ENCODE results near the gene FKBP8.

The FKBP8 gene

DNA sequence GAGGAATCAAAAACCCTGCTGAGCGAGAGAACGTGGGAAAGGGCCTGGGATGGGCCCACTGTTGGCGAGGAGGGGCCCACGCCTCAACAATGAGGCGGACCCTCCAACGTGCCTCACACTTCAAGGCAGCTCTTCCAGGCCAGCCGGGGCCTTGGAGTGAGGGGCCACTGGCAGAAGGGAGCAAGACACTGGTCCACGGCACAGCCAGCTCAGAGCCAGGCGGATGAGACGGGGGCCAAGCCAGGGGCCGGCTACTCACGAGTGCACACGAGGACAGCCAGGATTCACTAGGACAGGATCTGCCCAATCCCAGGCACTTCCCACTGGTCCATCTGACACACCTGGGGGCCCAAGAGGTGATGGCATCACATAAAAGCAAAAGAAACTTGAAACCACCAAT is 42.0 kb downstream of the FKBP8 start:
- no peak for DNase-seq

DNA sequence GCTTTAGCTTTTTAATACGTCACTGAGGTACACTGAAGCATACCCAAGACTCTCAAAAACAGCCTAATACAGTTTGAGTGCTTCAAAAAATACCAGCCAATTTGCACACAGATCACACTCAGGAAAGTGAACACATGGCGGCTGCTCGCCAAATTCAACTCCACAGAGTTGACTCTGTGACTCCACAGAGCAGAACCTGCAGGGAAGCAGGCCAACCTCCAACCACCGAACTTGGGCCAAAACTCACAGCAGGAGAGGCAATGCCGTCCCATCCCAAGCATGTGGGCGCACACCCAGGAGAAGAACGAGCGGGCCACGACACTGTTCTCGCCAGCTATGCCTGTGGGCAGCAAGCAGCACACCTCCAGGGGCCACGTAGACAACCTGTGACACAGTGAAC is 42.6 kb downstream of the FKBP8 start:
- DNase-seq, result no peak

DNA sequence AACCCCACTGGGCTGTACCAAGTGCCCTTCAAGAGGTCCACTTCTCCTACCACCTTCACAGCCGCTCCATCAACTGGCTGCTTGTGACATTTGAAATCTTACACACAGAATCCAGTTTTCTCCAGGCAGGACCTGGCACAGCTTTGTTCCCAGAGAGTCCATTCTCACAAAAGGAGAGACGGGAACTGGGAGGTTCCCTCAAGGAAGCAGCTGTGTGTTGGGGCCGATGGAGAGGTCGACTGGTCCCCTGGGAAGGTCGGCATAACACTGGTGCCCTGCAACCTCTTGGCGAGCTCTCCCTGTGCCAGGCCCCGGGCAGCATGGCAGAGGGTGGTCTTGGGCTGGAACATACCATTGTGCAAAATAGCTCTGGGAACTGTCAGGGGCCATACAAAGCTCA is 43.0 kb downstream of the FKBP8 start:
- DNase-seq, result no peak

DNA sequence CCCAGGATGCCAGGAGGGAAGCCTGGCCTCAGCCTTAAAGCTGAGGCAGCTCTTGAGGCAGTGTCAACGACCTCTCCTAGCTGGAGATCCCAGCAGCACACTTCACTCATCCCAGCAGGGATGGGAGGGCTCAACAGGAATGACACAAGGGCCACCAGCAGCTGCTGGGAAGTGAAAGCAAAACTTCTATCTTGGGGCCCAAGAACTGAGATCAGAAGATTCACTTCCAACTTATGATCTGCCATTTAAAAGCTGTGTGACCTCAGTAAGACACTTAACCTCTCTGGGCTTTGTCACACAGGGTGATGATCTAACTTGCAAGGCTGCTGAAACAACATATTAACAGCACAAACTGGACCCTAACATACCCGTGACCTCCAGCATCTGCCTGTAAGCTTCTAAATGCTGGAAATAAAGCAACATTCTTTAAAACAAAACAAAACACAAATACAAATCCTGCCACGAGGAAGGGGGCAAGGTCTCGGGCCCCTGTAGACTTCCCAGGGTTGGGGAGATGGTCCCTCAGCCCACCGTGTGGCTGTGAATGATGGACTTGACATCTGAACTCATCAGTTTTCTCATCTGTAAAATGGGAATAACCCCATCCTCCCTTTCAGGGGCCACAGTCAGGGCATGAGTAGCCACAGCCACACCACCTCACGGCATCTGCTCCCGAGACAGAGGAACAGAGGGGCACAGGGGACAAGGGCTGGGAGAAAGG is 44.2 kb downstream of the FKBP8 start:
- no peak for DNase-seq

DNA sequence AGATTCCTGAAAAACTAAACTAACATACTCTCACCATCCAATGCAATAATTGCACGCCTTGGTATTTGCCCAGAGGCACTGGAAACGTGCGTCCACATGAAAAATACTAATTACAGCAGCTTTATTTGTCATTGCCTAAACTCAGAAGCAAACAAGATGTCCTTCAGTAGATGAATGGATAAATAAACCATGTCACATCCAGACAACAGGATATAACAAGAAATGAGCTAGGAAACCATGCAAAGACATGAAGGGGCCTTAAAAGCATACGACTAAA is 46.5 kb downstream of the FKBP8 start:
- DNase-seq, result no peak

DNA sequence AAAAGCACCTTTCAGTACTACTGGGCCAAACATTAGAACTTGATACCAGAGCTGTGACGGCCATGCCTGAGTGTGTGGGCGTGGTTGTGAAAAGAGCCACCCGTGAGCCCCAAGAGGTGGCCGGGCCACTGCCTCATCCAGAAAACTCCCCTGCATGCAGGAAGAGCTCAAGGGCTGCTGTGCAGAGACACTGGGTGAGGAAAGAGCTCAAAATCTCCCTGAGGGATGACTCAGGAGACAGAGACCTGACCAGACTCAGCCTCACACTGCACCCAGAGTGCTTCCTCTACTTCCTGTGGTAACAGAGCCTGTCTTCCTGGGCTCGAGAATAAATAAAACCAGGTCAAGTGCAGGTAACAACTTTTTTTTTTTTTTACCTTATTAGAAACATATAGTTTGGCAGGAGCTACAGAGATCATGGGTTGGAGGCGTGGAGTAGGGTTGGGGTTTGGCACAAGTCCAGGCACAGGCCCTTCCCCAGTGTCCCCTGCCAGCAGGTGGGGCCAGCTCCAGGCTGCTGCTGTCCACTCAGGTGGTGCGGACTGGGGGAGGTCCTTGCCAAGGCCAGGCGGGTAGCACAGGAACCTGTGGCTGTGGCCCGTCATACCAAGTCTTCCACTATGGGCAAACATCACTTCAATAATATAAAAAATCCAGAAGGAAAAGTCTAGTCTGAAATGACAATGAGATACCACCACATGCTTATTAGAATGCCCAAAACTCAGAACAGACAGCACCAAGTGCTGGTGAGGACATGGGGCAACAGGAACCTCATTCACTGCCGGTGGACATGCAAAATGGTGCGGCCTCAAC is 47.0 kb downstream of the FKBP8 start:
- no peak for DNase-seq

DNA sequence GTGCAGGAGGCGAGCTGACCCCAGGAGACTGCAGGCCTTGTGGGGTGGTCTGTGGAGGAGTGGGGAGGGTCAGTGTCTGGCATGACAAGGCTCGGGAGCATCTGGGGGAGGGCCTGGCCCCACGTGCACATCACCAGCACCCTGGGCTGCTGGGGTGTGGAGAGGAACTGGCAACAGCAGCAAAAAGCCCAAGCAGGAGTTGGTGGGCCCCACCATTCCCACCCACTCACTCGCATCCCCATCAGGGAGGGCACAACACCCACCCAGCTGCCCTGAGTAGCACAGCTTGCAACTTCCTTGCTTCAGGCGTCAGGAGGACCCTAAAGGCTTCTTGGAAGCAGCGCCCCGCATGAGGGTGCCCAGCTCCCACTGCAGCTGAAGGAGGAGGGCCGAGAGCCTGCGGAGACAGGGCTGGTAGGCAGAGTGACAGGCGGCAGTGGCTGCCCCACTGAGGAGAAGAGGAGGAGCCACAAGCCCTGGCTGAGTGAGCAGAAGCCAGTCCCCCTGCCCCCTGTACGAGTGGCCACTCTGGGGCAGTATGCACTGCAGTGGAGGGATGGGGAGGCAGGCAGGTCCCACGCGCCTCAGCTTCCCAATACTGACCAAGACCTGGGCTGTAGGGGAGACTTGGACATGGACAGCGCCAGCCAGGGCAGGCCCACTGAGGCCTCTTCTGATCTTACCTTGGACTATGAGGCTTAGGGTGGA is 48.0 kb downstream of the FKBP8 start:
- DNase-seq, result no peak

DNA sequence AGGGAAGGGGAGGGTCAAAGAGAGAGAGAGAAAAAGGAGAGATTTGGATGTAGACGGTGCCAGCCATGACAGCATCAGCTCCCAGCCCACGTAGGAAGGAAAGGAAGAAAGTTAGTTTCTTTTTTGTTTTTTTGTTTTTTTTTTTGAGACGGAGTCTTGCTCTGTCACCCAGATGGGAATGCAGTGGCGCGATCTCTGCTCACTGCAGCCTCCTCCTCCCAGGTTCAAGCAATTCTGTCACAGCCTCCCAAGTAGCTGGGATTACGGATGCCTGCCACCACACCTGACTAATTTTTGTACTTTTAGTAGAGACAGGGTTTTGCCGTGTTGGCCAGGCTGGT is 49.1 kb downstream of the FKBP8 start:
- no peak for DNase-seq

DNA sequence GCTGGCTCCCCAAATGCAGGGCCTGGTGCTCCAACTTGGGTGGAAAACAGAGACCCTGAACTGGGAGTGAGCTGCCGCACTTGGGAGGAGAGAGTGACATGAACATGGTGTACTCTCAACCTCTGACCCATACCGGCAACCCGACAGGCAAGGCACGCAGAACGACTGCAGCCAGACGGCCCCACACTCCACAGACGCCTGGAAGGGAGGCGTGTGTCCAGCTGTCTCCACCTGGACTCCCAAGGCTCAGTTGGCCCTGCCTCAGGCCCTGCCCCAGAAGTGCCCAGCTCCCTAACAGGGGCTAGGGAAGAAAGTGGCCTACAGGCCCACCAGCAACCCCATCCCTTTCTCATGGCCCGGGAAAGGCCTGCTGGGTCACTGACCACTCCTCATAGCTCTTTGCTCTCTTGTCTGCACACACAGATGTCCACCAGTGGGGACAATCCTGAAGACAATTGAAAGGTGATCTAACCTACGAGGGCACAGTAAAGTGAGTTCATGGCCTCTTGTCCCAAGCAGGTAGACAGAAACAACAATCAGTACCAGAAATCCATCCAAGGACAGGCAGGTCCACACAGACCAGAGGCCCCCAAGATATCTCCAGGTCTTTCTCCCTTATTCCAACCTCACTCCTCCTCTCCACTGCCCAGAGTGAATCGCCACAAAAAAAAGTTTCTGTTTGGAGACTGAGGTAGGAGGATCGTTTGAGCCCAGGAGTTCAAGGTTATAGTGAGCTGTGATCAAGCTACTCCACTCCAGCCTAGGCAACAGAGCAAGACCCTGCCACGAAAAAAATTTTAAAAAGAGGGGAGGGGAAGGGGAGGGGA is 49.7 kb downstream of the FKBP8 start:
- no peak for DNase-seq

DNA sequence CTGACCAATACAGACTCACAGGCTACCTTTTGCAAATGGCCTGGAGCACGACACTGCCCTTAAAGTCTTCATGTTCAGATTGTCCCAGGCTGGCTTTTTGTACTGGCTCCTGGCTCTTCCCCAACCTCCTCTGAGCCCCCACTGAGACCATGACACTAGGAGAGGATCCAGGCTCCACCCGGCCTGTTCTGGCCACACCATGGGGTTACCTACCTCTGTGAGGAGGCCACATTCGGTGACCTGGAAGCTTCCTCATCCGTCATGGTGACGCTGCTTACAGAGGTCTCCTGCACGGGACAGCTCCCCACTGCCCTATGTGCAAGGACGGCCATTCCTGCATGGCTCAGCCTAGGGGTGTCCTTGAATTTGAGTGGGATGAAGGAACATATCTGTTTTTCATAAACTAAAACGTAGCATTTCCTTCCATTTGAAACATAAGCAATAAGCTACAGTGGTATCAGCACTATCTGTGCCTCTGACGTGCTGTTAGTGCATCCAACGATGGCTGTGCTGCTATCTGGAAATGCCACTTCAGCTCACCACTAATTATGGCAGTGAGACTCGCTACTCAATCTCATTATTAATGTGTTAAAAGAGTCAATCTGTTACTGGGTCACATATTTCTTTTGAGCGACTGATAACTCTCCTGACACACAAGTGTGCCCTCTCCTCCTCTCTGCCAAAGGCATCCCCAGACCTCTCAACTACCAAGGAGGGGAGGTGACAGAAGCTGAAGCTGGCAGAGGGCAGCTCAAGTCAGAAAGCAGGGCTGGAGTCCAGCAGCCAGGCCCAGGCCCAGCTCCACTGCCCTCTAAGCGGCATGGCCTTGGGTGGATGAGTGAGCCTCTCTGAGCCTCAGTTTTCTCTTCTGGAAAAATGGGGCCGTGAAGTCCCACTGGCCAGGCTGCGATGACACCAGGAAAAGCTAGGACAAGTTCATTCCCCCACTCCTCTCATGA is 51.1 kb downstream of the FKBP8 start:
- no peak for DNase-seq

DNA sequence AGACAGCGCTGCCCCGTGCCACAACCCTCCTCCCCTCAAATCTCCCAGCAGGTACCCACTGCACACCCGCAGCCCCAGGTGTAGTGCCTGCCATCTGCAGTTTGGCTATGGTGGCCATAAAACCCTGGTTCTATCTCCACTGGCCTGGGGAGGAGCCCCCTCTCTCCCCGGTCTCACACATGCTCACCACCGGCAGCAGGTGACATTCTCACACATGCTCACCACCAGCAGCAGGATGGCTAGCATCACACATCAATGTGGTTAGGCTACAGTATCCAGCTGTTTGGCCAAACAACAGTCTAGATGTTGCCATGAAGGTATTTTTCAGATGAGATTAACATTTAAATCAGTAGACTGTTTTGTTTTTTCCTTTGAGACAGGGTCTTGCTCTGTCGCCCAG is 52.6 kb downstream of the FKBP8 start:
- no peak for DNase-seq

DNA sequence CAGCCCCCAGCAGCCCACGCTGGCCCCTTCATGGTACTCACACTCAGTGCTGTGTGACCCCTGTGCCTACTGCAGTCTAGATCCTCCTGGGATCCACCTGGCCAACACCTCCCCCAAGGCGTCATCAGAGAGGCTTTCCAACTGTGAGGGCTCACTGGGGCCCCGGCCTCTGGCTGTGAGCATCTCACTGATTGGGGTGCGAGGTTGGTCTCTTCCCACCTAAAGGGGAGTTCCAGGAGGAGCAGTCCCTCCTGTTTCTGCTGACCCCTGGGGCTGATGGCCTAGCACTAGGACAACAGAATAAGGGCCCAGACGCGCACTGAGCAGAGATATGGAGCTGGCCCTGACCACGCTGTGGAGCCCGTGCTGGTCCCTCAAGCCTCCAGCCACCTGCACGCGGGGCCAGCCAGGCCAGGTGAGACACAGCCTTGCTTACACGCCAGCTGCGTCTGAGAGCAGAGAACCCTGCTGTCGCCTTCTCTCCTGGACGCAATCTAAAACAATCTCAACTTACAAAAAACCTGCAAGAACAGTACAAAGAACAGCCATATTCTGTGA is 53.7 kb downstream of the FKBP8 start:
- no peak for DNase-seq

DNA sequence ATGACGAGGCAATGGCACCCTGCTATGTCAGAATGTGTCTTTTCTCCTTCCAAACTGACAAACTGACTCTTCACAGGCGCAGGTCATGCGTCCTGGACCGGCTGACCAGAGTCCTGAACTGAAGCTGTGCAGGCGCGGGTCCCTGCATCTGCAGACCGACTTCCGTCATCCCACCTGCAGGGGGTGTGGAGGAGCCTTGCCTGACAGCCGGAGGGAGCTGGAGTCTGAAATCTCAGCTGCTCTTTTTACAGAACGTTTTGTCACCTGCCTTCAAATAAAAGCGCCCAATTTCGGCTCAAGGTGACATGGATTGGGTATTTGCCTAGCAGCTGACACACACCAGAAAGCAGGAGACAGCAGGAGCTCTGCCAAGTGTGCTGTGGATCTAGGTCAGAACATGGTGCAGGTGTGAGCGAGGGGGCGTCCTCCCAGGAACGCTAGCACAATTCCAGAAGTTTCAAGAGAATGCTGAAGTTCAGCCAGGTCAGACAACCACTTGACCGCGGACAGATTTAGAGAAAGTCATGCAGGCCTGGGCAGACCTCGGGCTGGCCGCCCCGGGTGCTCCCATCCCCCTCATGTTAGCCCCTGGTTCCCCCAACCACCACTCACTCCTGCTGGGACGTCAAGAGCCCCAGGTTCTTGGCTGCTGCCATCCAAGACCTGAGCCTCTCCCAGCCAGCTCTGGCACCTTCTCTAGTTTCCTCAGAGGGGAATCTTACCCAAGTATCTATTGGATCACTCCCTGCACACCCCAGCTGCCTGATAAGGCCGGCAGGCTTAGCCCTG is 54.3 kb downstream of the FKBP8 start:
- DNase-seq, result peak; percentile 45

DNA sequence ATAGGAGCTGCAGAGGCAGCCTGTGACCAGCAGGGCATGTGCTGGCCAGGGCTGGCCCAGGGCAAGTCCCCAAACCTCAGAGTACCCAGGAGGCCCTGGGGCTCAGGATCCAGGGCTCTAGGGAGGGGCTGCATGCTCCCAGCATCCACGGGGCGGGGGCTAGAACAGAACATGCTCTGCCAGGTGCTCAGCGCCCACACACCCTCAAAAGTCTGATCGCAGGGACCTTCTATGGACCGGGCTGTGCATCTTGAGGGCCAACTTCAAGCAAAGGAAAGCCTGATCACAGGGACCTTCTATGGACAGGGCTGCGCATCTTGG is 55.0 kb downstream of the FKBP8 start:
- DNase-seq, result no peak

DNA sequence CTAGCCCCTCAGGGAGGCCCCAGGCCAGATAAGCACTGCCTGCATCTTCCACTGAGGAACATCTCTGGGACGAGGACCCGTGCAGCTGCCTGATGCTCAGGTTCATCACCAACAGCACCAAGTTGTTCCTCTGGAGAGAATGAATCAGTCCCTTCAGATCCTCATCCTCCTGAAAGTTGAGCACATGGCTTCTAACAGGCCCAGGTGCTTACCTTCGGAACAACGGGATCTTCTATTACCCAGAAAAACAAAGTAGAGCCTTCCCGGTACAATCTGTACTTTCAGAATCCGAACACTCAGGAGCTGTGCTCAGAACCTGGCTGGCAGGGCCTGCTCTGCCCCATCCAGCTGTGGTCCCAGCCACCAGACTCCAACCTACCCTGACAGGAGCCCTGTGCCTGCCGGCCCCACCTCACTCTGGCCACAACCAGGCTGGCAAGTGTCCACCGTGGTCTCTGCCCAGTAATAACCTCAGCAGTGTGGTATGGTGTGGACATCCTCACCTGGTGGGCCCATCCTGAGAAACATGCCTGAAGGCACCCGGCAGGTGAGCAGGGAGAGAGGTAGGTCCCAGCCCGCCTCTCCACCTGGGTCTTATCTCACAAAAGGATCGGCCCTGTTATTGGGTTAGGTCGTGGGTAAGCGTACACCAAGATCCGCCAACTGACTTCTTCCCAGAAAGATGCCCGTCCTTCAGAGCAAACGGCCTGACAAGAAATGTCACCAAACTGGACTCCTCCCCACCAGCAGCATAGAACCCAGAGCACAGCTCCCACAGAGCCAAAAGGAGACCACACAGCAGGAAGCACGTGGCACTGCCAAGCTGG is 55.6 kb downstream of the FKBP8 start:
- no peak for DNase-seq

DNA sequence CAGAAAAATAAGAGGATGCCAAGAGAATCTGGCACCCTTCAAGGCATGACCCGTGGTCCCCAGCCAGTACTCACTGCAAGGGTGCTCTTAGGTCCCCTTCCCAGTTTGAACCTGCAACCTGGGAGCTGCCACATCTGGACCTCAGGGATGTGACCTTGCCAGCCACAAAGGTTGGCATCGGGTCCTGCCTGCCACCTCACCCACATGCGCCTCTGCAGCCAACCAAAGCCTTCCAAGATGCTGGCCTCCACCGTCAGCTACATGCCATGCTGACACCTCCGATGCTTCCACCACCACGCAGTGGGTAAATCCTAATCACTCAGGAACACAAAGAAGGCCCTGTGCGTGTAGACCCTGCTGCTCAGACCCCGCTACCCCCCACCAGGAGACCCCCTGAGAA is 56.6 kb downstream of the FKBP8 start:
- no peak for DNase-seq

DNA sequence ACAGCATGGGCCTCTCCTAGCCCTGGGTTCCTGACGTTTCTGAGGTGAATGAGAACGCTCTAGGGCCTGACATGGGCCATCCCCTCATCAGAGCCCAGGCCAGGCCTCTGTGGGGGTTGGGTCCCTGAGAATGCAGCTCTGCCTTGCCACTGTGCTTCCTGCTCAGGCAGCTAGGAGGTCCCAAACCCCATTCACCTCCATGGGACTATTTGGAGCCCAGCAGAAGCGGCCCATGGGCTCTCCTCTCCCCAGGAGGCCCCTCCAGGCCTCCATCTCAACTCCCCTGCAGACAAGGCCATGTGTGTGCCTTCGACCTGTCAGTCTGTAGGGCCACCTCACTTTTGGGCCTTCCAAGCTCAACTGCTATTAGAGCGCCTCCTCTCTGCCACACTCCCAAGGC is 58.4 kb downstream of the FKBP8 start:
- DNase-seq, result no peak

DNA sequence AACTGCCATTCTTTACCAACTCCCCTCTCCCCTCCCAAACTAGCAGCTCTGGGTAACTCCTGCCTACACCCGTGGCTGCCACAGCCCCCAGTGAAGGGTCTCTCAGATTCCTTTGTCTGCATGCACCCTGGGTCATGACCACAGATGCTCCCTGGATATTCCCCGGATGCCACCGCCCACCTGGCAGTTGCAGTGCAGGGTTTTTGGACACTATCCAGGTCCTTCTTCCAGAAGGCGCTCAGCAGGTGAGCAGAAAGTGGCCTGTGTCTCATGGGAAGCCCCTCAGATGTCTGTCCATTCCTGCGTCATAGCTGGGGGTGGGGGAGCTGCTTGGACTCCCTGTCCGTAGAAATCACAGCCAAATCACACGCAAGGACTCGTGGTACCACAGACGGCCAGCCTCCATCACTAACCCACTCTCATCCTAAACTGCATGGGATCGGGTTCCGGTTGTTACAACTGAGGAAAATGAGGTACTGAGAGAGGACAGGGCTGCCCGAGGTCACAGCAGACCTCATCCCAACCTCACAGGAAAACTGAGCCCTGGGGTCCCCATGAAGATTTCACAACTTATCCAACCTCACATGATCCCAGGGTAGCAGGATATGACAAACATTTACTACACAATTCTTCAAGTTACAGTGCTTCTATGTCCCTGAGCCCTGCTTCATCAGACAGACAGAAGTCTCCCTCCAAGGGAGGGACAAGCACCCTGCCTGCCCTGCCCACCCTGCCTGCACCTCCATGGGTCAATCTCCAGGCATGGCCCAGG is 60.1 kb downstream of the FKBP8 start:
- DNase-seq, result peak; percentile 68
